MM.1S (cell line): ENCODE results near the gene CFAP74.

Experiments
- DNase-seq: peaks from one replicate; pipeline ENCODE4 v3.0.0-alpha.2; 2015
- H2AFZ ChIP-seq: fragments of 300-600 bp; sonication (generic); 2 replicates; pipeline ENCODE4 v1.6.0; 2016; ENCODE audit warnings: antibody characterized with exemption, low read length
- H3F3A ChIP-seq: fragments of 300-600 bp; sonication (generic); 2 replicates; pipeline ENCODE4 v1.6.1; 2016; ENCODE audit warnings: mild to moderate bottlenecking, antibody characterized with exemption, low read length, moderate library complexity, mixed read lengths; ENCODE audit not compliant: insufficient read depth
- H3K27ac ChIP-seq: fragments of 300-600 bp; sonication (generic); 2 replicates; pipeline ENCODE4 v1.5.1; 2016; ENCODE audit warnings: mild to moderate bottlenecking, low read length
- H3K27me3 ChIP-seq: fragments of 300-600 bp; sonication (generic); replicated peaks from 2 replicates; pipeline ENCODE4 v1.6.0; 2016; ENCODE audit warnings: low read length; ENCODE audit not compliant: insufficient read depth
- H3K36me3 ChIP-seq: fragments of 300-600 bp; sonication (generic); replicated peaks from 2 replicates; pipeline ENCODE4 v1.6.1; 2016; ENCODE audit warnings: mild to moderate bottlenecking, low read length, mixed read lengths; ENCODE audit not compliant: insufficient read depth
- H3K4me1 ChIP-seq: fragments of 300-600 bp; sonication (generic); 2 replicates; pipeline ENCODE4 v1.6.1; 2016; ENCODE audit warnings: low read length, mixed read lengths
- H3K4me2 ChIP-seq: fragments of 300-600 bp; sonication (generic); 2 replicates; pipeline ENCODE4 v1.6.0; 2016; ENCODE audit warnings: low read depth, low read length
- H3K4me3 ChIP-seq: fragments of 300-600 bp; sonication (generic); 2 replicates; pipeline ENCODE4 v1.5.1; 2016; ENCODE audit warnings: low read length, mixed read lengths
- H3K79me2 ChIP-seq: fragments of 300-600 bp; sonication (generic); 2 replicates; pipeline ENCODE4 v1.6.1; 2016; ENCODE audit warnings: mixed run types, low read length, mixed read lengths
- H3K9ac ChIP-seq: fragments of 300-600 bp; sonication (generic); 2 replicates; pipeline ENCODE4 v1.6.1; 2016; ENCODE audit warnings: low read length, mixed read lengths
- H3K9me2 ChIP-seq: fragments of 300-600 bp; sonication (generic); replicated peaks from 2 replicates; pipeline ENCODE4 v1.6.1; 2016; ENCODE audit warnings: mild to moderate bottlenecking, low read length, mixed read lengths; ENCODE audit not compliant: insufficient read depth
- H3K9me3 ChIP-seq: fragments of 300-600 bp; sonication (generic); replicated peaks from 2 replicates; pipeline ENCODE4 v1.6.1; 2016; ENCODE audit warnings: mild to moderate bottlenecking, low read length, mixed read lengths; ENCODE audit not compliant: insufficient read depth
- H4K20me1 ChIP-seq: fragments of 300-600 bp; sonication (generic); 2 replicates; pipeline ENCODE4 v1.6.1; 2016; ENCODE audit warnings: mild to moderate bottlenecking, low read length, moderate library complexity, mixed read lengths; ENCODE audit not compliant: insufficient read depth
- EZH2 ChIP-seq: fragments of 300-600 bp; sonication (generic); optimal IDR thresholded peaks from 2 replicates; pipeline ENCODE3; 2017; ENCODE audit warnings: low read depth, mild to moderate bottlenecking, antibody characterized with exemption, low read length, mixed read lengths
- EZH2phosphoT487 ChIP-seq: fragments of 300-600 bp; sonication (generic); IDR thresholded peaks from 2 replicates; pipeline ENCODE4 v1.6.1; 2018; ENCODE audit warnings: antibody characterized with exemption, low read length
- TF ChIP-seq, protein P1 (sequence below): fragments of 300-600 bp; sonication (generic); IDR thresholded peaks from 2 replicates; pipeline ENCODE4 v1.5.1; 2016; ENCODE audit warnings: antibody characterized with exemption, low read length, mixed read lengths

The CFAP74 gene

DNA sequence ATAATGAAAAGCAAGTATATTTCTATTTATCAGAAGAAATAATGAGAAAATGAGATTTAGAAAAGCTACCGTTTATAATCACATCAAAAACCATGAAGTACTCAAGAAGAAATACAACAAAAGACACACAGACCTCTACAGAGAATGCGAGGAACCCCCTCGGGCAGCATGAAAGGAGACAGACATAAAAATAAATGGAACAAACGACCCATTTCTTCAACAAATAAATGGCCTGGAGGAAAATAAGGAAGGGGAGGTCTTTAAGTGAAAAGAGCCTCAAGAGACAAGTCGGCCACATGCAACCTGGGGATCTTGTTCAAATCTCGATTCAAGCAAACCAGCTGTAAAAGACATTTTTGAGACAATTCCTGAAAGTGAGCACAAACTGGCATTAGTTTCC lies 6.0 kb downstream of the CFAP74 start:
- H3K27me3 ChIP-seq, result peaks cover 85% of the 10 kb centered on the region
- no peak overlapping the region for H3K4me2 ChIP-seq

DNA sequence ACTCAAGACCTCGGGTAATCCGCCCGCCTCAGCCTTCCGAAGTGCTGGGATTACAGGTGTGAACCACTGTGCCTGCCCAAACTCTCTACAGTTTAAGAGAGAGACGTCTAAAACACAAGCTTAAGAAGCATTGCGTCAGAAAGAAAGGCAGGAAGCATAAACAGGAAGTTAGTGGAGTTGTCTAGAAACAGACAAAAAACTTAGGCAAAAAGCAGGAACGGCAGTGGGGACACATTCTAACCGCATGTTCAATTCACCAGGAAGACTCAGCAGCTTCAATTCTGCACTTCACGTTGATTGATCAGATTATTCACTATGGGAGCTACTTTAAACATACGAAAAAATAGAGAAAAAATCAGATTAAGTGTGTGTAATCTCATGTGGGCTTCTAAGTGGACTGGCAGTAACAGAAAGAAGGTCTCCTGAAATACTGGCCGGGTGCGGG lies 7.4 kb downstream of the CFAP74 start:
- DNase-seq, result no peak
- no peaks in the 10 kb centered on the region for H3K9me3 ChIP-seq
- H2AFZ ChIP-seq, result no peak overlapping the region

More for the DNA sequence above, 6.0 kb downstream of the CFAP74 start:
- no peaks in the 10 kb centered on the region for H3F3A ChIP-seq
- no peak overlapping the region for H3K4me3 ChIP-seq
- H3K27ac ChIP-seq, result no peak overlapping the region
- no peaks in the 10 kb centered on the region for H3K79me2 ChIP-seq
- no peak overlapping the region for H2AFZ ChIP-seq
- no peaks in the 10 kb centered on the region for H3K9me3 ChIP-seq
- DNase-seq, result no peak
- no peaks in the 10 kb centered on the region for H3K36me3 ChIP-seq
- no peaks in the 10 kb centered on the region for H3K4me1 ChIP-seq
- no peak for TF ChIP-seq EZH2phosphoT487
- TF ChIP-seq EZH2, result no peak
- TF ChIP-seq, protein P1, sequence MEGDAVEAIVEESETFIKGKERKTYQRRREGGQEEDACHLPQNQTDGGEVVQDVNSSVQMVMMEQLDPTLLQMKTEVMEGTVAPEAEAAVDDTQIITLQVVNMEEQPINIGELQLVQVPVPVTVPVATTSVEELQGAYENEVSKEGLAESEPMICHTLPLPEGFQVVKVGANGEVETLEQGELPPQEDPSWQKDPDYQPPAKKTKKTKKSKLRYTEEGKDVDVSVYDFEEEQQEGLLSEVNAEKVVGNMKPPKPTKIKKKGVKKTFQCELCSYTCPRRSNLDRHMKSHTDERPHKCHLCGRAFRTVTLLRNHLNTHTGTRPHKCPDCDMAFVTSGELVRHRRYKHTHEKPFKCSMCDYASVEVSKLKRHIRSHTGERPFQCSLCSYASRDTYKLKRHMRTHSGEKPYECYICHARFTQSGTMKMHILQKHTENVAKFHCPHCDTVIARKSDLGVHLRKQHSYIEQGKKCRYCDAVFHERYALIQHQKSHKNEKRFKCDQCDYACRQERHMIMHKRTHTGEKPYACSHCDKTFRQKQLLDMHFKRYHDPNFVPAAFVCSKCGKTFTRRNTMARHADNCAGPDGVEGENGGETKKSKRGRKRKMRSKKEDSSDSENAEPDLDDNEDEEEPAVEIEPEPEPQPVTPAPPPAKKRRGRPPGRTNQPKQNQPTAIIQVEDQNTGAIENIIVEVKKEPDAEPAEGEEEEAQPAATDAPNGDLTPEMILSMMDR, result no peak
- H3K9me2 ChIP-seq, result no peaks in the 10 kb centered on the region
- no peak overlapping the region for H3K9ac ChIP-seq
- H4K20me1 ChIP-seq, result no peaks in the 10 kb centered on the region

DNA sequence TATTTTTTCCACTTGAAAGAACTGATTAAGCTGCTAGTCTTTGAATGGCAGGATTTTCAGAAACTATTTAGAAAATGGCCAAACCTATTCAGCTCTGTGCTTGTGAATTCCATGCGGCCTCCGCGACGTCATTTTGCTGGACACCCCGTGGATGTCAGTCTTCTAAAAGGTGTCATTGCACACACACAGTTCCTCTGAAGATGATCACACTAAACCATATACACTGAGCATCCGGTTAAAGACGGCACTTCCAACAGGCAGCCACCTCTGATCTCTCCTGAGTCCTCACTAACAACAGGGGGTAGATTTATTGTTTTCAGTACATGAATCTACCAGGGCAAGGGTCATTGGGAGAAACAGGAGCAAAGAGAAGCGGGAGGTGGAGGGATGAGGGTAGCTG lies 9.1 kb downstream of the CFAP74 start:
- no peak overlapping the region for H3K4me2 ChIP-seq
- H3K79me2 ChIP-seq, result no peaks in the 10 kb centered on the region
- no peaks in the 10 kb centered on the region for H4K20me1 ChIP-seq
- H3K27ac ChIP-seq, result no peak overlapping the region
- TF ChIP-seq EZH2phosphoT487 (no peak), EZH2 (no peak)
- TF ChIP-seq, protein P1, result no peak
- H2AFZ ChIP-seq, result no peak overlapping the region
- no peak overlapping the region for H3K9ac ChIP-seq
- H3F3A ChIP-seq, result no peaks in the 10 kb centered on the region
- H3K4me3 ChIP-seq, result no peak overlapping the region
- no peak for DNase-seq
- H3K9me3 ChIP-seq, result no peaks in the 10 kb centered on the region
- no peaks in the 10 kb centered on the region for H3K9me2 ChIP-seq
- no peaks in the 10 kb centered on the region for H3K36me3 ChIP-seq
- peaks cover 89% of the 10 kb centered on the region for H3K27me3 ChIP-seq
- no peaks in the 10 kb centered on the region for H3K4me1 ChIP-seq

More for the DNA sequence above, 7.4 kb downstream of the CFAP74 start:
- Histone ChIP-seq H3F3A (no peaks in the 10 kb centered on the region), H3K27ac (no peak overlapping the region), H4K20me1 (no peaks in the 10 kb centered on the region), H3K79me2 (no peaks in the 10 kb centered on the region), H3K9ac (no peak overlapping the region), H3K4me3 (no peak overlapping the region), H3K9me2 (no peaks in the 10 kb centered on the region), H3K27me3 (peaks cover 88% of the 10 kb centered on the region), H3K4me1 (no peaks in the 10 kb centered on the region), H3K36me3 (no peaks in the 10 kb centered on the region), H3K4me2 (no peak overlapping the region)
- TF ChIP-seq EZH2 (no peak), EZH2phosphoT487 (no peak)
- TF ChIP-seq, protein P1, result no peak
